DND-41 (cell line): Measurements from ENCODE around the gene PSMG4.

Source experiments
- ATAC-seq: fragments of 200-7000 bp; cut with Tn5 transposase; 3 replicates; pipeline ENCODE4 v1.9.1; 2021; ENCODE audit warnings: low read depth; ENCODE audit not compliant: insufficient read depth
- DNase-seq: peaks from one replicate; pipeline ENCODE4 v3.0.0-alpha.2; 2020
- H2AFZ ChIP-seq: 2 replicates; pipeline ENCODE4 v1.6.0; 2012; ENCODE audit warnings: low read depth, low read length
- H3K27ac ChIP-seq: 2 replicates; pipeline ENCODE4 v1.5.1; 2012; ENCODE audit warnings: low read length, inconsistent platforms
- H3K27me3 ChIP-seq: fragments of 200-600 bp; sonication (generic); 2 replicates; pipeline ENCODE4 v1.6.0; 2012; ENCODE audit warnings: low read length, mild to moderate bottlenecking, inconsistent platforms; ENCODE audit not compliant: insufficient read depth, poor library complexity
- H3K36me3 ChIP-seq: 2 replicates; pipeline ENCODE4 v1.5.1; 2012; ENCODE audit warnings: low read length, inconsistent platforms; ENCODE audit not compliant: insufficient read depth
- H3K4me1 ChIP-seq: 2 replicates; pipeline ENCODE4 v1.5.1; 2012; ENCODE audit warnings: mild to moderate bottlenecking, low read length; ENCODE audit not compliant: insufficient read depth
- H3K4me2 ChIP-seq: 2 replicates; pipeline ENCODE4 v1.6.0; 2012; ENCODE audit warnings: mild to moderate bottlenecking, moderate library complexity, low read length, inconsistent platforms; ENCODE audit not compliant: insufficient read depth
- H3K4me3 ChIP-seq, 2 experiments: fragments of 200-600 bp in 1 of 2; shearing (Covaris generic) in 1 of 2; 2 replicates each; pipeline ENCODE4 v1.5.1; 2012 to 2016; ENCODE audit warnings: inconsistent platforms in 2 of 2, low read length in 2 of 2, mild to moderate bottlenecking in 2 of 2, low read depth in 1 of 2, moderate library complexity in 1 of 2
- H3K79me2 ChIP-seq: 2 replicates; pipeline ENCODE4 v1.6.0; 2012; ENCODE audit warnings: low read length, inconsistent platforms; ENCODE audit not compliant: insufficient read depth
- H3K9ac ChIP-seq: 2 replicates; pipeline ENCODE4 v1.6.0; 2012; ENCODE audit warnings: low read depth, mild to moderate bottlenecking, inconsistent platforms, low read length, moderate library complexity
- H3K9me3 ChIP-seq: 2 replicates; pipeline ENCODE4 v1.5.1; 2012; ENCODE audit warnings: low read length, moderate library complexity, mild to moderate bottlenecking, inconsistent platforms; ENCODE audit not compliant: insufficient read depth, severe bottlenecking
- H4K20me1 ChIP-seq: 2 replicates; pipeline ENCODE4 v1.6.0; 2012; ENCODE audit warnings: low read length; ENCODE audit not compliant: insufficient read depth
- EZH2 ChIP-seq: IDR thresholded peaks from 3 replicates; pipeline ENCODE4 v1.6.1; 2012; ENCODE audit warnings: borderline replicate concordance, low read depth, mild to moderate bottlenecking, moderate library complexity, low read length, inconsistent platforms; ENCODE audit not compliant: severe bottlenecking
- TF ChIP-seq, protein P1 (sequence below): IDR thresholded peaks from 2 replicates; pipeline ENCODE4 v1.5.1; 2012; ENCODE audit warnings: borderline replicate concordance, low read length, moderate library complexity, mild to moderate bottlenecking; ENCODE audit not compliant: poor library complexity, severe bottlenecking; ENCODE audit errors: extremely low read depth

PSMG4 gene

DNA sequence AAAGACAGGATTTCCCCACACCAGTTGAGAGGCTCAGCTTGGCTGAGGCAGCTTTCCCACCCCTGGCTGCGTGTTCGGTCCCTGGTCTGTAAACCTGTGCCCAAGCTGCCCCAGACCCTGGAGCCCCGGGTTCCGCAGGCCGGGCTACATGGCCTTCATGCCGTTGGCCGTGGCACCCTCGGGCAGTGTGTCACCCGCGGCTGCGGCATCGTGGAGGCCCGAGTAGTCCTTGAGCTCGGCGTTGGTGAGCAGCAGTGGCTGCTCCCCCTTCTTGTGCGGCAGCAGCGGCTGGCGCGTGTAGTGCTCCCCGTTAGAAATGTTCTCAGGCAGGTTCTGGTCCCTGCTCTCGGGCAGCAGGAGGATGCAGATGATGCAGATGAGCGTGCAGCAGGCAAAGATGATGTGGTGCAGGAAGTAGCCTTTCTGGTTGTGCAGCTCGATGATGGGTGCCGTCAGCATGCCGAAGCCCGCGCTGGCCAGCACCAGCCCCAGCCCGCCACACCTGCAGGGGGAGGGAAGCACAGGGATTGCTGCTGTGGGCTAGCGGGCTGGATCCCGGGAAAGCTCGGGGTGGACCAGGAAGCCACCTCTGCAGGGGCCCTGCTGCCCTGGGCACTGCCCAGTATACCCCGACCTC is 14.3 kb downstream of the PSMG4 start:
- no peaks in the 10 kb centered on the region for H3K9me3 ChIP-seq
- H3K27ac ChIP-seq = no peak overlapping the region
- H3K4me3 ChIP-seq = no peak overlapping the region
- DNase-seq (no peak), ATAC-seq (no peak)
- TF ChIP-seq, protein P1, sequence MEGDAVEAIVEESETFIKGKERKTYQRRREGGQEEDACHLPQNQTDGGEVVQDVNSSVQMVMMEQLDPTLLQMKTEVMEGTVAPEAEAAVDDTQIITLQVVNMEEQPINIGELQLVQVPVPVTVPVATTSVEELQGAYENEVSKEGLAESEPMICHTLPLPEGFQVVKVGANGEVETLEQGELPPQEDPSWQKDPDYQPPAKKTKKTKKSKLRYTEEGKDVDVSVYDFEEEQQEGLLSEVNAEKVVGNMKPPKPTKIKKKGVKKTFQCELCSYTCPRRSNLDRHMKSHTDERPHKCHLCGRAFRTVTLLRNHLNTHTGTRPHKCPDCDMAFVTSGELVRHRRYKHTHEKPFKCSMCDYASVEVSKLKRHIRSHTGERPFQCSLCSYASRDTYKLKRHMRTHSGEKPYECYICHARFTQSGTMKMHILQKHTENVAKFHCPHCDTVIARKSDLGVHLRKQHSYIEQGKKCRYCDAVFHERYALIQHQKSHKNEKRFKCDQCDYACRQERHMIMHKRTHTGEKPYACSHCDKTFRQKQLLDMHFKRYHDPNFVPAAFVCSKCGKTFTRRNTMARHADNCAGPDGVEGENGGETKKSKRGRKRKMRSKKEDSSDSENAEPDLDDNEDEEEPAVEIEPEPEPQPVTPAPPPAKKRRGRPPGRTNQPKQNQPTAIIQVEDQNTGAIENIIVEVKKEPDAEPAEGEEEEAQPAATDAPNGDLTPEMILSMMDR = no peak
- TF ChIP-seq EZH2 = no peak
- peaks cover 45% of the 10 kb centered on the region; the same call in 1 of the 2 replicates for H3K79me2 ChIP-seq
- H3K4me2 ChIP-seq = no peak overlapping the region
- peaks cover 87% of the 10 kb centered on the region for H4K20me1 ChIP-seq
- H3K9ac ChIP-seq = no peak overlapping the region
- peaks cover 65% of the 10 kb centered on the region for H3K36me3 ChIP-seq
- H3K4me1 ChIP-seq = no peaks in the 10 kb centered on the region
- no peaks in the 10 kb centered on the region for H3K27me3 ChIP-seq
- no peak overlapping the region for H2AFZ ChIP-seq

DNA sequence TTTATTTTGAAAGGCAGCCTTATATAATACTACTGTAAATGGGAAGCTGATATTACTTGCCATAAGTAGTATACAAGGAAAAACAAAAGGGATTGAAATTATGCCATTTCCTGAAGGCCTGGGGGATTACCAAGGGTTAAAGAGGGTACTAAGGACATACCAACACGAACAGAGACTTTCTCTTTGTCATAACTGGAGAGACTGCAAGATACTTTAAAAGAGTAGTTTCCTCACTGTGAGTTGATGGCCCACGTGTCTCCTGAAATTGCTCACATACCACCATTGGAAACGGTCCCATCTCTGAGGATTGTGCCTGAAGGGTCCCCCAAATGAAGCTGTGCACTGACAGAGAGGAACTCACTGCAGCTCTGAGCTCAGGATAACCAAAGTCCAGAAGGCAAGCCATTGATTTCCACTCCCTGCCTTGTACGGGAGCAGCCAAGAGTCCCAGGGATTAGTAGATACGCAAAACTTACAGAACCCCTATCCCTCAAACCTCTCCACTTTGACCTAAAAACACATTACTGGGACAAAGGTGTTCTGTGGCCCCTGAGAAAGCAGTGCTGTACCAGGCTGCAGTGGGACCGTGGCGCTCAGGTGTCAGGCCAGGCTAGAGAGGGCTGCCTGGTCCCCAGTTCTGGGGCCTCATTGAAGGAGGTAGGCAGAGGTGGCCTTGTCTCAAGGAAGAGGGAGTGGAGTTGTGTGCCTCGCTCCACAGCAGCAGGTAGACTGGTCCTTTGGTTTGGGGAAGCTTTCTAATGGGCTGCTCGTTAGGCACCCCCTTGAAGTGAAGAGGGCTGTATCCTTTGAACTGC is 15.2 kb downstream of the PSMG4 start:
- peaks cover 56% of the 10 kb centered on the region for H3K36me3 ChIP-seq

DNA sequence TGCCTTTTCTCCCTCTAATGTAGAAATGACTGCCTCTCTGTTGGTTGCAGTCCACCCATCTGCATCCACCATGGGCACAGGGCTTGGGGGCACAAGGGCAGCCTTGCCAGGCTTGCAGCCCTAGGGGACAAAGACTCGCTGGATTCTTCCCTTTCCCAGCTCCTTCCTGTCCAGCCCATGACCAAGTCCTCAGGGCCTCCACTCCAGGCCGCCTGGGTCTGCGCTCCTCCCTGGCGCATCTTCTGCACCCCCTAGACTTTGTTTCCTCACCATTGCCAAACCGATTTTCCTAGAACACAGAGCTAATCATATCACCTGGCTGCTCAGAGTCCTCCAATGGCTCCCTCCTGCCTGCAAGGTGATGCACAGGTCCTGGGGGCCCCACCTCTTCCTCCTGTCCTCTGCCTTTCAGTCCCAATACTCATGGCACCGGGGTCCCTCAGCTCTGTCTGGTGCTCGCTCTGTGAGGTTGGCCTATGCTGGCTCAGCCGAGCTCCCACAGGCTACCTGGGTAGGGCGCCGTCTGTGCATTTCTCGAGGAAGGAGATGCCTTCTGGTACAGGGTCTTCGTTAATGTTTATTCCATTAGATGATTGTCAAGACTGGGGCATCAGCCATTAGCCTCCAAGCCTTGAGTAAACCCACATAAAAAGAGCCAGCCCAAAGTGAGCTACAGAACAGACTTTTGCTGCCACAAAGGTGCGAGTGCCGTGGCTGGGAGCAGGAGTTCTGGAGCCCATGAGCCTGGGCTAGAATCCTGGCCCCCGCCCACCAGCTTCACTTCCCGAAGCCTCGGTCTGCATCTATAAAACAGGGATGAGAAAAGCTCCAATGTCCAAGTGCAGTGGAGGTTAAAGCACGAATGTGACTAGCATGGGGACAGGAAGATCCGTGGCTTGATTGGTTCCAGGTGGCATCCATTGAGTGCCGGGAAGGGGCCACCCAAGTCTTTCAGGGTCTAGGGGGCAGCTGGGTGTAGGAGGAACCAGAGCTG is 17.7 kb downstream of the PSMG4 start:
- ATAC-seq (no peak), DNase-seq (no peak)
- Histone ChIP-seq H3K9ac (no peak overlapping the region), H4K20me1 (peaks cover 74% of the 10 kb centered on the region), H3K27ac (no peak overlapping the region), H3K4me2 (no peak overlapping the region), H3K36me3 (peaks cover 34% of the 10 kb centered on the region), H3K4me1 (no peaks in the 10 kb centered on the region), H2AFZ (no peak overlapping the region), H3K9me3 (no peaks in the 10 kb centered on the region), H3K79me2 (peaks cover 17% of the 10 kb centered on the region; the same call in 1 of the 2 replicates), H3K27me3 (no peaks in the 10 kb centered on the region), H3K4me3 (no peak overlapping the region)
- TF ChIP-seq, protein P1 = no peak
- TF ChIP-seq EZH2 = no peak

More for the DNA sequence above, 15.2 kb downstream of the PSMG4 start:
- Histone ChIP-seq H3K79me2 (peaks cover 36% of the 10 kb centered on the region; the same call in 1 of the 2 replicates), H4K20me1 (peaks cover 88% of the 10 kb centered on the region), H2AFZ (no peak overlapping the region), H3K4me2 (no peak overlapping the region), H3K4me1 (no peaks in the 10 kb centered on the region), H3K9ac (no peak overlapping the region), H3K27me3 (no peaks in the 10 kb centered on the region), H3K27ac (no peak overlapping the region), H3K9me3 (no peaks in the 10 kb centered on the region), H3K4me3 (no peak overlapping the region)
- no peak for ATAC-seq
- DNase-seq = no peak
- TF ChIP-seq, protein P1 = no peak
- no peak for TF ChIP-seq EZH2
